GM21360 (cell line): Measurements from ENCODE around the gene THSD4.
"Not testable (repeated sequence)": the region's sequence is repeated elsewhere in the genome, so short reads cannot be mapped to it uniquely, and the experiment has no call there.

Experiments
- ATAC-seq: cut with Tn5 transposase; IDR thresholded peaks from one replicate; pipeline ENCODE4 v1.9.1; 2021; ENCODE audit warnings: mild to moderate bottlenecking, moderate library complexity; ENCODE audit not compliant: unreplicated experiment

THSD4 gene

GRCh38 chr15:71366522-71366921 is 251.3 kb downstream of the THSD4 start:
- no peak for ATAC-seq

GRCh38 chr15:71366926-71367325 is 251.7 kb downstream of the THSD4 start:
- ATAC-seq = no peak

GRCh38 chr15:71367737-71368136 is 252.5 kb downstream of the THSD4 start:
- ATAC-seq = not testable (repeated sequence)

- ATAC-seq = not testable (repeated sequence)
These were observed 257.5 kb downstream of the THSD4 start for GRCh38 chr15:71372769-71373168.

- no peak for ATAC-seq
These were observed 258.6 kb downstream of the THSD4 start for GRCh38 chr15:71373917-71374316.

- no peak for ATAC-seq
These were observed 259.5 kb downstream of the THSD4 start for GRCh38 chr15:71374607-71375352.

GRCh38 chr15:71375934-71376333 is 260.7 kb downstream of the THSD4 start:
- ATAC-seq = no peak

GRCh38 chr15:71379893-71380292 is 264.6 kb downstream of the THSD4 start:
- no peak for ATAC-seq

- ATAC-seq = no peak
These were observed 265.1 kb downstream of the THSD4 start for GRCh38 chr15:71380345-71380744.

- ATAC-seq = no peak
These were observed 269.2 kb downstream of the THSD4 start for GRCh38 chr15:71384501-71384900.

- no peak for ATAC-seq
These were observed 269.8 kb downstream of the THSD4 start for GRCh38 chr15:71385026-71385425.

GRCh38 chr15:71385457-71385856 is 270.2 kb downstream of the THSD4 start:
- ATAC-seq = no peak

- no peak for ATAC-seq
These were observed 270.7 kb downstream of the THSD4 start for GRCh38 chr15:71386005-71386404.

- ATAC-seq = no peak
These were observed 271.4 kb downstream of the THSD4 start for GRCh38 chr15:71386448-71387236.

GRCh38 chr15:71387810-71388209 is 272.5 kb downstream of the THSD4 start:
- ATAC-seq = no peak

GRCh38 chr15:71390096-71390495 is 274.8 kb downstream of the THSD4 start:
- no peak for ATAC-seq

GRCh38 chr15:71391421-71392088 is 276.3 kb downstream of the THSD4 start:
- ATAC-seq = no peak

GRCh38 chr15:71392861-71393283 is 277.6 kb downstream of the THSD4 start:
- ATAC-seq = no peak

- ATAC-seq = no peak
These were observed 278.1 kb downstream of the THSD4 start for GRCh38 chr15:71393383-71393782.

- ATAC-seq = no peak
These were observed 281.4 kb downstream of the THSD4 start for GRCh38 chr15:71396536-71397125.

- no peak for ATAC-seq
These were observed 282.1 kb downstream of the THSD4 start for GRCh38 chr15:71397377-71397776.
